Adrenal gland (tissue), 12 donors: Measurements from ENCODE around the gene KLHL14. TPM values are rescaled to one million over a fixed set of nuclear protein-coding genes. Genes with fewer than 3 reads are reported as not detected.

Experiments used
- DNase-seq, 7 donors: peaks; one replicate each; pipeline ENCODE4 v3.0.0-alpha.2; 2019 to 2020
- H3K27ac ChIP-seq, 5 donors: fragments of 200-600 bp; sonication (generic) in 4 of 5; 1 replicate in 3 of 5; 2 replicates in 2 of 5; pipeline versions ENCODE4 v1.5.1 to v1.8.0; 2016 to 2020; ENCODE audit warnings: mild to moderate bottlenecking in 1 of 5
- H3K27me3 ChIP-seq: fragments of 200-600 bp; 2 replicates; pipeline ENCODE4 v1.8.0; 2021
- H3K36me3 ChIP-seq, 2 donors: fragments of 200-600 bp; replicated peaks in 1 of 2; 1 replicate in 1 of 2; 2 replicates in 1 of 2; pipeline versions ENCODE4 v1.5.1 to v1.8.0; 2018 to 2022
- H3K4me1 ChIP-seq, 2 donors: fragments of 200-600 bp; replicated peaks in 1 of 2; 1 replicate in 1 of 2; 2 replicates in 1 of 2; pipeline versions ENCODE4 v1.5.1 to v1.8.0; 2018 to 2021
- H3K4me3 ChIP-seq, 4 donors: fragments of 200-600 bp; sonication (generic) in 3 of 4; one replicate each; pipeline ENCODE4 v1.5.1; 2016 to 2018
- H3K9me3 ChIP-seq, 3 donors: fragments of 200-600 bp; sonication (generic) in 1 of 3; replicated peaks in 1 of 3; 1 replicate in 2 of 3; 2 replicates in 1 of 3; pipeline versions ENCODE4 v1.5.1 to v1.8.0; 2016 to 2021
- POLR2A ChIP-seq, 2 donors: fragments of 450-650 bp; IDR thresholded peaks; one replicate each; pipeline ENCODE4 v1.6.1; 2017; ENCODE audit warnings: antibody characterized with exemption in 2 of 2, mild to moderate bottlenecking in 2 of 2, moderate library complexity in 1 of 2
- WGBS, 4 donors: extraction: QIAGEN DNeasy Blood & Tissue Kit in 2 of 4; methylation state at CpG; one replicate each; pipeline versions ENCODE4 v1.1.5 to v1.1.7; 2013 to 2017; 5-methylcytosine and 5-hydroxymethylcytosine counted together
- intact Hi-C, 2 donors: fragments of 100-400 bp; cut with DNase I; formaldehyde crosslinking; loops; one replicate each; pipeline versions ENCODE4 v1.14.1 to v1.15.0; 2022 to 2023
- polyA plus RNA-seq, 3 donors: library from polyadenylated mRNA; stranded (reverse); fragments of 200-250 nt in 2 of 3; fragments of 350-450 nt in 1 of 3; fragmentation: Illumina TruSeq in 1 of 3; extraction: RNeasy Lipid Tissue Mini Kit (QIAGEN cat#74804) in 1 of 3; gene quantifications; one replicate each; pipeline ENCODE4 v1.2.3, GENCODE V29; 2013 to 2014
- total RNA-seq, 9 donors: library from RNA; depleted of rRNA in 4 of 9; stranded (reverse); fragments of >200 nt in 4 of 9; fragments of 120-200 nt in 1 of 9; fragmentation: NEBNext Ultra II Directional in 1 of 9; extraction: Animal tissue kit (Norgen Biotek cat#: 25700) in 1 of 9; gene quantifications; one replicate each; pipeline versions ENCODE4 v1.1.0 to v1.2.4, GENCODE V29; 2013 to 2023
- TF ChIP-seq, protein P1 (sequence below), 6 experiments: fragments of 450-650 bp in 4 of 6; fragments of 200-600 bp in 2 of 6; sonication (generic) in 1 of 6; IDR thresholded peaks; 1 replicate in 5 of 6; 2 replicates in 1 of 6; pipeline versions ENCODE4 v1.5.1 to v1.8.0; 2016 to 2021; ENCODE audit warnings: antibody characterized with exemption in 6 of 6, mild to moderate bottlenecking in 2 of 6, moderate library complexity in 1 of 6
- donor health status: healthy with polysubstance abuse.
- donor health status: Bipolar disorder and iron deficiency.
- donor health status: DM: yes; HTN: yes; CAD: no.
- donor health status: DM: no; HTN: no; CAD: no.
- donor health status: DM: no; HTN: no; CAD: no.
- donor health status: DM: yes; HTN: yes; CAD: no.

The KLHL14 gene
- total and polyA plus RNA-seq, 12 donors = 0.10 to 4.5 (median 0.32) TPM; not detected in 3

- Histone ChIP-seq H3K4me3 (no peak overlapping the region), H3K27ac (no peak overlapping the region), H3K9me3 (peaks cover 0 to 4% (median 0%) of the 10 kb centered on the region in 3 donors), H3K4me1 (no peaks in the 10 kb centered on the region), H3K36me3 (no peaks in the 10 kb centered on the region), H3K27me3 (no peaks in the 10 kb centered on the region)
- intact Hi-C loops = no loop called here
- WGBS, 4 donors = 63 to 80% (median 75%) methylated on average over 5 of the region's 5 CpGs
- no peak for DNase-seq
- TF ChIP-seq, protein P1, sequence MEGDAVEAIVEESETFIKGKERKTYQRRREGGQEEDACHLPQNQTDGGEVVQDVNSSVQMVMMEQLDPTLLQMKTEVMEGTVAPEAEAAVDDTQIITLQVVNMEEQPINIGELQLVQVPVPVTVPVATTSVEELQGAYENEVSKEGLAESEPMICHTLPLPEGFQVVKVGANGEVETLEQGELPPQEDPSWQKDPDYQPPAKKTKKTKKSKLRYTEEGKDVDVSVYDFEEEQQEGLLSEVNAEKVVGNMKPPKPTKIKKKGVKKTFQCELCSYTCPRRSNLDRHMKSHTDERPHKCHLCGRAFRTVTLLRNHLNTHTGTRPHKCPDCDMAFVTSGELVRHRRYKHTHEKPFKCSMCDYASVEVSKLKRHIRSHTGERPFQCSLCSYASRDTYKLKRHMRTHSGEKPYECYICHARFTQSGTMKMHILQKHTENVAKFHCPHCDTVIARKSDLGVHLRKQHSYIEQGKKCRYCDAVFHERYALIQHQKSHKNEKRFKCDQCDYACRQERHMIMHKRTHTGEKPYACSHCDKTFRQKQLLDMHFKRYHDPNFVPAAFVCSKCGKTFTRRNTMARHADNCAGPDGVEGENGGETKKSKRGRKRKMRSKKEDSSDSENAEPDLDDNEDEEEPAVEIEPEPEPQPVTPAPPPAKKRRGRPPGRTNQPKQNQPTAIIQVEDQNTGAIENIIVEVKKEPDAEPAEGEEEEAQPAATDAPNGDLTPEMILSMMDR (IDR thresholded peaks at IDR 0.05) = no peak
- no peak for TF ChIP-seq POLR2A (IDR thresholded peaks at IDR 0.05)
Observed at GRCh38 chr18:32634876-32635431, 137.9 kb downstream of the KLHL14 start.

DNA sequence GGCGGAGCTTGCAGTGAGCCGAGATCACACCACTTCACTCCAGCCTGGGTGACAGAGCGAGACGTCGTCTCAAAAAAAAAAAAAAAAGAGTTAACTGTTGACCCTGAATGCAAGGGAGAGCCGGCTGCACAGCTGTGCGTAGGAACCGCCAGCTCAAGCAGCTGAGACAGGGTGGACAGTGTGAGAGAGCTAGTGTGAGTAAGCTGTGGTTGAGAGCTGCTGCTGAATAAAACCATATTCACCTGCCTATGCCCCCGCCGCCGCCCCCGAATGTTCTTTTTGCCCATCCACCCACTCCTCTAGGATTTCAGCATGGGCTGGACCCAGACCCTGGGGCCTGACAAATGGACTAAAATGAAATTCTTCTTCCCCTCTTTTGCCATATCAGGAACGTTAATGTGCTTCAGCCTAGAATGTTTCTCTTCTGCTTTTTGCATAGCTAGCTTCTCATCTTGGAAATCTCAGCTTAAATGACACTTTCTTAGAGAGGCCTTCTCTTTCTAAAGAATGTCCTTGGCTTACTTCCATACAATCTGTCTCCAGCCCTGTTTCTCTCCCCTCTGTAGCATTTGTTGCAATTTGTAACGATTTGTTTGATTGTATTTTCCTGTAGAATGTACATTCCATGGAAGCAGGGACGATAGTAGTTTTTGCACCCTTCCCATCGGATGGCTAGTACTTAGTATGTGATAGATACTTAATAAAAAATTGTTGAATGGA is 142.7 kb downstream of the KLHL14 start:
- Histone ChIP-seq H3K27me3 (no peaks in the 10 kb centered on the region), H3K27ac (no peak overlapping the region), H3K36me3 (no peaks in the 10 kb centered on the region), H3K9me3 (no peaks in the 10 kb centered on the region), H3K4me3 (no peak overlapping the region), H3K4me1 (no peaks in the 10 kb centered on the region)
- TF ChIP-seq, protein P1 (IDR thresholded peaks at IDR 0.05) = no peak
- no peak for TF ChIP-seq POLR2A (IDR thresholded peaks at IDR 0.05)
- WGBS, 4 donors = 52 to 77% (median 68%) methylated on average over 16 of the region's 16 CpGs
- intact Hi-C loops = no loop called here
- no peak for DNase-seq

DNA sequence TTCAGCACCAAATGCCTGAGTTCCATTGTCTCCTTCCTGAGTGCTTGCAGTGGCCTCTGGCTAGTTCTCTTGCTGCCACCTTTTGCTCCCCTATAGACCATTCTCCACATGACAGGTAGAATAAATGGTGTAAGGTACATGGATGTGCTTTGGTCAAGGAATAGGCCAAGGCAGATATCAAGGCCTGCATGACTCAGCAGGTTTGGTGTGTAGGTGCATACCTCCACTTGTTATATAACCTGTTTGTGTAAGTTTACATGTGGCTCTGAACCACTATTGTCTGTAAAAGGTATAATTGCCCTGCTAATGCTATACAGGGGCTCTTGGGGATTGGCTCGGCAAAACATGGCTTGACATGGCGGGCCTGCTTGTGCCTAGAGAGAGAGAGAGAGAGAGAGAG is 143.5 kb downstream of the KLHL14 start:
- TF ChIP-seq, protein P1 (IDR thresholded peaks at IDR 0.05) = no peak
- no peak for TF ChIP-seq POLR2A (IDR thresholded peaks at IDR 0.05)
- intact Hi-C loops = no loop called here
- no peaks in the 10 kb centered on the region for H3K9me3 ChIP-seq
- H3K4me1 ChIP-seq = no peaks in the 10 kb centered on the region
- no peak overlapping the region for H3K27ac ChIP-seq
- H3K36me3 ChIP-seq = no peaks in the 10 kb centered on the region
- no peak for DNase-seq
- no peaks in the 10 kb centered on the region for H3K27me3 ChIP-seq
- no peak overlapping the region for H3K4me3 ChIP-seq
- 97 to 100% (median 100%) methylated on average over 2 of the region's 2 CpGs for WGBS, 4 donors

DNA sequence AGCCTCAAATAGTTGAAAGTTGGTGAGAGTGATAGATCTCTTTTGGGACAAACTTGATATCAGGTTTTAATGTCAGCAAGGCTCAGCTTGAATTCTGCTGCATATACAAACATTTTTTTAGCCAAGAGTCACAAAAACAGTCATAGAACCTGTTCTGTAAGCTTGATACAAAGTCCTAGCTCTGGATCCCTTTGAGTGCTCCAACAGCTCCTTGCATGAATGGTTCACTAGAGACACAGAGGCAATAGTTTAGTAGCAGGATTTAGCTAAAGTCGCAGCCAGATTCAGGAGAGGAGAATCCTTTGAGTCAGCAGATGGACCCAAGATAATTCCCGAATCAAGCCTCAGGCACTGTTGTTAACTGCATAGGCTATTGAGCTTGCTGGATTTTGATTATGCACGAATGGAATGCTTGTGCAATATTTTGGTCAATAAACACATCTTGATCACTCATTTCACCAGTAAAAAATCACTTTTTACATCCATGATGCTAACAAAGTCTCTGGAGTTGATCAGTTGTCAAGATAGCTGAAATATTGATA is 148.6 kb downstream of the KLHL14 start:
- no peak for TF ChIP-seq POLR2A (IDR thresholded peaks at IDR 0.05)
- TF ChIP-seq, protein P1 (IDR thresholded peaks at IDR 0.05) = no peak
- WGBS, 4 donors = 44 to 70% (median 62%) methylated on average over 3 of the region's 3 CpGs
- Histone ChIP-seq H3K27ac (no peak overlapping the region), H3K27me3 (no peaks in the 10 kb centered on the region), H3K36me3 (no peaks in the 10 kb centered on the region), H3K9me3 (no peaks in the 10 kb centered on the region), H3K4me3 (no peak overlapping the region), H3K4me1 (no peaks in the 10 kb centered on the region)
- DNase-seq = no peak
- intact Hi-C loops = no loop called here
